Measurements from ENCODE around the gene DOCK9. TPM values are rescaled to one million over a fixed set of nuclear protein-coding genes. Genes with fewer than 3 reads are reported as not detected.

The DOCK9 gene
- total RNA-seq, 1 experiment from 2014 or later, result 36.6 TPM

DNA sequence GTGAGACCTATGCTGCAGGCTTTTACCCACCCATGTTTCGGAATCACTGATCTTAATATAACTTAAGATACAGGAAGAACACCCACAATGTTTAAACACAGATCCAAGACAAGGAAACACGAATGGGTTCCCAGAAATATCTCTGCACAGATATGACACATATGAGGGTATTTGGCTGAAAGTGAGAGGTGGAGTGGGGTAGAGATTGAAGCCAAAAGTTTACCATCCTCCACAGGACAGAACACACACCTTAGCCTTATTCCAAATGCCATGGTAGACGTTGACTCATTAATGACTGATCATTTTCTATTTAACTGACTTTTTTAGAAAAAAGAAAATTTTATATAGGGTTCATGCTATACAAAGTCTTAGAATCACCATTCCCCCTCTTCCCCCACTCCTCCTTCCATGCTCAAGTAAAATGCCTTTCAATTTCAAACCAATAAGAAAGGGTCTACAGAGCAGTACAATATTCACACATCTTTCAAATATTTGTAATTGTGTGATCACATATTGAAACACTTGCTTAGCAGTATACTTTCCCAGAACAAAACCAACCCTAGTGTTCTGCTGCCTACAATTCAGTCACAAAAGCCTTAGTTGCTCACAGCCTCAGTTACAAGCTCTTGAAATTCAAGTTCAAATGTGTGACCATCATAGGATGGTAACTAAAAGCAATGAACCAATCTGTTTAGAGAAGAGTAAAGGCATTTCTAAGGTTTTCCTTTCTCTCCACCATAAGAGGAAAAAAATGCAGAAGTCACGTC, 11.8 kb upstream of the DOCK9 start (continued):
- TF ChIP-seq, protein P1, sequence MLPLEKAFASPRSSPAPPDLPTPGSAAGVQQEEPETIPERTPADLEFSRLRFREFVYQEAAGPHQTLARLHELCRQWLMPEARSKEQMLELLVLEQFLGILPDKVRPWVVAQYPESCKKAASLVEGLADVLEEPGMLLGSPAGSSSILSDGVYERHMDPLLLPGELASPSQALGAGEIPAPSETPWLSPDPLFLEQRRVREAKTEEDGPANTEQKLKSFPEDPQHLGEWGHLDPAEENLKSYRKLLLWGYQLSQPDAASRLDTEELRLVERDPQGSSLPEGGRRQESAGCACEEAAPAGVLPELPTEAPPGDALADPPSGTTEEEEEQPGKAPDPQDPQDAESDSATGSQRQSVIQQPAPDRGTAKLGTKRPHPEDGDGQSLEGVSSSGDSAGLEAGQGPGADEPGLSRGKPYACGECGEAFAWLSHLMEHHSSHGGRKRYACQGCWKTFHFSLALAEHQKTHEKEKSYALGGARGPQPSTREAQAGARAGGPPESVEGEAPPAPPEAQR (CRISPR knock-in tag; IDR thresholded peaks at IDR 0.05), result no peak
- no peak for TF ChIP-seq MYBL2 (CRISPR knock-in tag; IDR thresholded peaks at IDR 0.05)
- TF ChIP-seq NR1H2 (CRISPR knock-in tag; IDR thresholded peaks at IDR 0.05), result no peak

DNA sequence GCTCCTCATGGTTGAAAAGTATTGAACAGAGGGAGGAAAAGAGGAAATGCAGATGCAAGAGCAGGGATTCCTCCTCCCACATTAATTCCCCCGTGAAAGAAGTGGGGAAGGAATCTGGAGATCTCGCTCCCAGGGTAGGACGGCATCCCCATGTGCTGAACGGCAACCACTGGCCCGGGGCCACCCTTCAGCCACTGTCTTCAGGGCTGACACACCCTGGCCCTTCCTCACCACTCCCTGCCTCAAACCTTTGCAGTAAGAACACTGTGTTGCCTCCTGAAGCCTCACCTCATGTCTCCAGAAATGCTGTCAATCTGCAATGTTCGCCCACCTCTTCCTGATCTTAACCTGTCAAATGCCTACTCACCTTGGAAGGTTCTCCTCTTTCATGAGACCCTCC, 10.9 kb upstream of the DOCK9 start:
- ATAC-seq (no peak), DNase-seq (ENCODE audit: low spot score) (no peak)
- Mint-ChIP-seq H3K27me3 (ENCODE audit: low read depth) (no peaks in the 10 kb centered on the region), H3K4me1 (peaks cover 46% of the 10 kb centered on the region), H3K4me3 (no peak overlapping the region), H3K9me3 (no peaks in the 10 kb centered on the region; the same call in 1 of the 2 replicates), H3K36me3 (no peaks in the 10 kb centered on the region), H3K27ac (no peak overlapping the region)
- POLR2A ChIA-PET, result no interaction called here
- CTCF ChIA-PET, result no interaction called here
- TF ChIP-seq, protein P2, sequence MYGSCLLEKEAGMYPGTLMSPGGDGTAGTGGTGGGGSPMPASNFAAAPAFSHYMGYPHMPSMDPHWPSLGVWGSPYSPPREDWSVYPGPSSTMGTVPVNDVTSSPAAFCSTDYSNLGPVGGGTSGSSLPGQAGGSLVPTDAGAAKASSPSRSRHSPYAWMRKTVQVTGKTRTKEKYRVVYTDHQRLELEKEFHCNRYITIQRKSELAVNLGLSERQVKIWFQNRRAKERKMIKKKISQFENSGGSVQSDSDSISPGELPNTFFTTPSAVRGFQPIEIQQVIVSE (CRISPR knock-in tag; IDR thresholded peaks at IDR 0.05; ENCODE audit: borderline replicate concordance), result no peak
- no peak for TF ChIP-seq NFATC4 (CRISPR knock-in tag; IDR thresholded peaks at IDR 0.05)
- TF ChIP-seq TCF7 (CRISPR knock-in tag; IDR thresholded peaks at IDR 0.05; ENCODE audit: low read depth), result no peak
- TF ChIP-seq, protein P3, sequence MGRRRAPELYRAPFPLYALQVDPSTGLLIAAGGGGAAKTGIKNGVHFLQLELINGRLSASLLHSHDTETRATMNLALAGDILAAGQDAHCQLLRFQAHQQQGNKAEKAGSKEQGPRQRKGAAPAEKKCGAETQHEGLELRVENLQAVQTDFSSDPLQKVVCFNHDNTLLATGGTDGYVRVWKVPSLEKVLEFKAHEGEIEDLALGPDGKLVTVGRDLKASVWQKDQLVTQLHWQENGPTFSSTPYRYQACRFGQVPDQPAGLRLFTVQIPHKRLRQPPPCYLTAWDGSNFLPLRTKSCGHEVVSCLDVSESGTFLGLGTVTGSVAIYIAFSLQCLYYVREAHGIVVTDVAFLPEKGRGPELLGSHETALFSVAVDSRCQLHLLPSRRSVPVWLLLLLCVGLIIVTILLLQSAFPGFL (CRISPR knock-in tag; IDR thresholded peaks at IDR 0.05; ENCODE audit: borderline replicate concordance), result no peak
- TF ChIP-seq, protein P4, sequence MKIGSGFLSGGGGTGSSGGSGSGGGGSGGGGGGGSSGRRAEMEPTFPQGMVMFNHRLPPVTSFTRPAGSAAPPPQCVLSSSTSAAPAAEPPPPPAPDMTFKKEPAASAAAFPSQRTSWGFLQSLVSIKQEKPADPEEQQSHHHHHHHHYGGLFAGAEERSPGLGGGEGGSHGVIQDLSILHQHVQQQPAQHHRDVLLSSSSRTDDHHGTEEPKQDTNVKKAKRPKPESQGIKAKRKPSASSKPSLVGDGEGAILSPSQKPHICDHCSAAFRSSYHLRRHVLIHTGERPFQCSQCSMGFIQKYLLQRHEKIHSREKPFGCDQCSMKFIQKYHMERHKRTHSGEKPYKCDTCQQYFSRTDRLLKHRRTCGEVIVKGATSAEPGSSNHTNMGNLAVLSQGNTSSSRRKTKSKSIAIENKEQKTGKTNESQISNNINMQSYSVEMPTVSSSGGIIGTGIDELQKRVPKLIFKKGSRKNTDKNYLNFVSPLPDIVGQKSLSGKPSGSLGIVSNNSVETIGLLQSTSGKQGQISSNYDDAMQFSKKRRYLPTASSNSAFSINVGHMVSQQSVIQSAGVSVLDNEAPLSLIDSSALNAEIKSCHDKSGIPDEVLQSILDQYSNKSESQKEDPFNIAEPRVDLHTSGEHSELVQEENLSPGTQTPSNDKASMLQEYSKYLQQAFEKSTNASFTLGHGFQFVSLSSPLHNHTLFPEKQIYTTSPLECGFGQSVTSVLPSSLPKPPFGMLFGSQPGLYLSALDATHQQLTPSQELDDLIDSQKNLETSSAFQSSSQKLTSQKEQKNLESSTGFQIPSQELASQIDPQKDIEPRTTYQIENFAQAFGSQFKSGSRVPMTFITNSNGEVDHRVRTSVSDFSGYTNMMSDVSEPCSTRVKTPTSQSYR (CRISPR knock-in tag; IDR thresholded peaks at IDR 0.05), result no peak
- TF ChIP-seq, protein P5, sequence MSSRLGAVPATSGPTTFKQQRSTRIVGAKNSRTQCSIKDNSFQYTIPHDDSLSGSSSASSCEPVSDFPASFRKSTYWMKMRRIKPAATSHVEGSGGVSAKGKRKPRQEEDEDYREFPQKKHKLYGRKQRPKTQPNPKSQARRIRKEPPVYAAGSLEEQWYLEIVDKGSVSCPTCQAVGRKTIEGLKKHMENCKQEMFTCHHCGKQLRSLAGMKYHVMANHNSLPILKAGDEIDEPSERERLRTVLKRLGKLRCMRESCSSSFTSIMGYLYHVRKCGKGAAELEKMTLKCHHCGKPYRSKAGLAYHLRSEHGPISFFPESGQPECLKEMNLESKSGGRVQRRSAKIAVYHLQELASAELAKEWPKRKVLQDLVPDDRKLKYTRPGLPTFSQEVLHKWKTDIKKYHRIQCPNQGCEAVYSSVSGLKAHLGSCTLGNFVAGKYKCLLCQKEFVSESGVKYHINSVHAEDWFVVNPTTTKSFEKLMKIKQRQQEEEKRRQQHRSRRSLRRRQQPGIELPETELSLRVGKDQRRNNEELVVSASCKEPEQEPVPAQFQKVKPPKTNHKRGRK (CRISPR knock-in tag; IDR thresholded peaks at IDR 0.05; ENCODE audit: borderline replicate concordance), result no peak
- no peak for TF ChIP-seq CBFB (CRISPR knock-in tag; IDR thresholded peaks at IDR 0.05; ENCODE audit: low read depth)
- no peak for TF ChIP-seq RORB (CRISPR knock-in tag; IDR thresholded peaks at IDR 0.05)
- no peak for TF ChIP-seq ZNF263 (CRISPR knock-in tag; IDR thresholded peaks at IDR 0.05; ENCODE audit: low read depth)
- TF ChIP-seq, protein P6, sequence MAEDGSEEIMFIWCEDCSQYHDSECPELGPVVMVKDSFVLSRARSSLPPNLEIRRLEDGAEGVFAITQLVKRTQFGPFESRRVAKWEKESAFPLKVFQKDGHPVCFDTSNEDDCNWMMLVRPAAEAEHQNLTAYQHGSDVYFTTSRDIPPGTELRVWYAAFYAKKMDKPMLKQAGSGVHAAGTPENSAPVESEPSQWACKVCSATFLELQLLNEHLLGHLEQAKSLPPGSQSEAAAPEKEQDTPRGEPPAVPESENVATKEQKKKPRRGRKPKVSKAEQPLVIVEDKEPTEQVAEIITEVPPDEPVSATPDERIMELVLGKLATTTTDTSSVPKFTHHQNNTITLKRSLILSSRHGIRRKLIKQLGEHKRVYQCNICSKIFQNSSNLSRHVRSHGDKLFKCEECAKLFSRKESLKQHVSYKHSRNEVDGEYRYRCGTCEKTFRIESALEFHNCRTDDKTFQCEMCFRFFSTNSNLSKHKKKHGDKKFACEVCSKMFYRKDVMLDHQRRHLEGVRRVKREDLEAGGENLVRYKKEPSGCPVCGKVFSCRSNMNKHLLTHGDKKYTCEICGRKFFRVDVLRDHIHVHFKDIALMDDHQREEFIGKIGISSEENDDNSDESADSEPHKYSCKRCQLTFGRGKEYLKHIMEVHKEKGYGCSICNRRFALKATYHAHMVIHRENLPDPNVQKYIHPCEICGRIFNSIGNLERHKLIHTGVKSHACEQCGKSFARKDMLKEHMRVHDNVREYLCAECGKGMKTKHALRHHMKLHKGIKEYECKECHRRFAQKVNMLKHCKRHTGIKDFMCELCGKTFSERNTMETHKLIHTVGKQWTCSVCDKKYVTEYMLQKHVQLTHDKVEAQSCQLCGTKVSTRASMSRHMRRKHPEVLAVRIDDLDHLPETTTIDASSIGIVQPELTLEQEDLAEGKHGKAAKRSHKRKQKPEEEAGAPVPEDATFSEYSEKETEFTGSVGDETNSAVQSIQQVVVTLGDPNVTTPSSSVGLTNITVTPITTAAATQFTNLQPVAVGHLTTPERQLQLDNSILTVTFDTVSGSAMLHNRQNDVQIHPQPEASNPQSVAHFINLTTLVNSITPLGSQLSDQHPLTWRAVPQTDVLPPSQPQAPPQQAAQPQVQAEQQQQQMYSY (CRISPR knock-in tag; IDR thresholded peaks at IDR 0.05), result no peak
- TF ChIP-seq, protein P7, sequence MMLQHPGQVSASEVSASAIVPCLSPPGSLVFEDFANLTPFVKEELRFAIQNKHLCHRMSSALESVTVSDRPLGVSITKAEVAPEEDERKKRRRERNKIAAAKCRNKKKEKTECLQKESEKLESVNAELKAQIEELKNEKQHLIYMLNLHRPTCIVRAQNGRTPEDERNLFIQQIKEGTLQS (CRISPR knock-in tag; conservative IDR thresholded peaks at IDR 0.05), result no peak

Data from WTC11 (cell line).